NCI-H82 treated with DMSO at 0.1 percent for 48 hours (cell line): ENCODE measurements around the gene GANC.

Source experiments
- DNase-seq: peaks from one replicate; lab custom pipeline; 2025; ENCODE audit not compliant: unreplicated experiment; lab: John Stamatoyannopoulos, UW

GANC gene

DNA sequence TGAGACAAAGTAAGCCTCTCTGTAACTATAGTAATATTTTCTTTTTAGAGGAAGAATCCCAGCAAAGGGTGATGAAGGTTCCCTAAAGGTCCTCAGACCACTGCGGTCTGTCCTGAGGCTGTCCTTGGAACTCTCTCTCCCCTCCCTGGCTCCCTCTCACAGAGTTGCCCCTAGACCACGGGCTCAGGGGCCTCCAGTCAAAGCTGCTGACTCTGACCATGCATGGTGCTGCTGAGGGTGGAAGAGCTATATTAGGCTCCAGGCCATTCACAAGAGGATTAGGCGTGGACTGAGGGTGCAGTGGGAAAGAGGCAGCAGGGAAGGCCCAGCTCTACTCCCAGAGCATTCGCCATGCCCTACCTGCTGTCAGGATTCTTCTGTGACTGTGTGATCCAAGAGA is 100.9 kb downstream of the GANC start:
- no peak for DNase-seq

- no peak for DNase-seq
Measured at GRCh38 chr15:42374810-42375209, 101.8 kb downstream of the GANC start.

DNA sequence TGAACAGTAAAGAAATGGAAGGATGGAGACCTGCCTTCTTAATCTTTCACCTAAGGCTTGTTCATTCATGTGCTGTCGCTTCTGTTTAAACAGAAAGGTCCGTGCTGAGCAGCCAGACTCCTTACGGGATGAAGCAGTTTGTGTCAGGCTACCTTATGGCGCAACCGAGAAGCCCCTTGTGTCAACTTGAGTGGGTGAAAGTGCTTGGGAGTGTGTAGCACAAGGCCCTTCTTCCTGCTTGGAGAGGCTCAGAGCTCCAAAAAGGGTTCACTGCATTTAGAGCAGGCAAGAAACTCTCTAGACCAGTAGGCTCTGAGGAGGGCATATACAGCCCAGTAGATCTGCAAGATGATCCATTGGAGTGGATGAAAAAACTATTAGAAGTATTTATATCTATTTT is 102.3 kb downstream of the GANC start:
- DNase-seq, result no peak

DNA sequence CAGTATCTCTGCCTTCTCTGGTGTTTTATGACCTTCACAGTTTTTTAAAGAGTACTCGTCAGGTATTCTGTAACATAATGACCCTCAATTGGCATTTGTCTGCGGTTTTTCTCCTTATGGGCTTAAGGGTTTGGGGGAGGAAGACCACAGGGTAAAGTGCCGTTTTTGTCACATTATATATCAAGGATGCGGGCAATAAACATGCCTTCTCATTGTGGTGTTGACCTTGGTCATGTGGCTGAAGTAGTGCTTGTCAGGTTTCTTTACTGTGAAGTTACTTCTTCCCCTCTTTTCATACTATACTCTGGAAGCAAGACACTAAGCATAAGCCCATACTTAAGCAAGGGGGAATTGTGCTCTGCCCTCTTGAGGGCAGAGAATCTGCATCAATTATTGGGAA is 102.9 kb downstream of the GANC start:
- DNase-seq, result no peak

DNA sequence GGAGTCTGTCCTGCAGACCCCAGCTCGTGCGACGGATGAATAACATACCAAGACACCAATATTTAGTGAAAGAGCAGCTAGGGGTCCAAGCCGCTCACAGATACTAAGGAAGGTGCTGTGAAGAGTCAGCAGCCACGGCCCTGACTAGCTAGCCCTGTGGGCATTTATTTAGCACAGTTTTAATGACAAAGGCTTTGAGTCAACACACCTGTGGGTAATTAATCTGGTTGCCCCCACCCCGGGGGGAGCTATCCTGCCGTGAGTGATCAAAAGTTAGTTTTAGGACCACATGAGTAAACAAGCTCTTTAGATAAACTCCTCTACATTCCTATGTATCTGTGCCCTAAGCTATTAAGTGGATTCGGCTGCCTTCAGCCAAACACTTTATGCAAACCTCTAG is 105.0 kb downstream of the GANC start:
- no peak for DNase-seq

- DNase-seq, result no peak
Measured at GRCh38 chr15:42384597-42384996, 111.6 kb downstream of the GANC start.

- peak; percentile 42 for DNase-seq
Measured at GRCh38 chr15:42385206-42385979, 112.4 kb downstream of the GANC start.

DNA sequence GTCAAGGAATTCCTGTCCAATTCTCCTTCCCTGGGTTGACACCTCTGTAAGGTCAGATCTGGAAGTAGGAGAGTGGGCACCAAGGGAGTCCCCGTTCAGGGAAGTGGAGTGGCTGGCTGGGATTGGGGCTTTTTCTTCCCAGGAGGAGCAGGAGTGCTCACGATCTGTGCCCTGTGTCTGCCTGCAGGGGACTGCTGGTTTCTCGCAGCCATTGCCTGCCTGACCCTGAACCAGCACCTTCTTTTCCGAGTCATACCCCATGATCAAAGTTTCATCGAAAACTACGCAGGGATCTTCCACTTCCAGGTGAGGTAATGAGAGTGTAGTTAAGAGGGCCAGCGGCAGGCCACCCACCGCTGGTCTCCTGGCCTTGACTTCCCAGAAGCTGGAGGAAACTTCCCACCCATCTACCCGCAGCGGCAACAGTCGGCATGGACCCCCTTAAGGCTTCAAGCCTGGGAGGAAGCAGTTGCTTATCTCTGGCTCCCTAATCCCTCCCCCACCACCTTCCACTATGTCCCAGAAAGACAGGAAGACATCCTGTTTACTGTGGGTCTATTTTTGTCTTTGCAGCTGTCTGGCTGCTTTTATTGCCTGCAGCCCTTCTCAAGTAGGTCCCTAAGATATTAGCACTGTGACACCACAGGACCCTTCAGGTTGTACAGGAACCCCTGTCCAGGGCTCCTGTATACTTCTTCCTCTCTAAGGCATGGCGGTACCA is 113.1 kb downstream of the GANC start:
- no peak for DNase-seq

DNA sequence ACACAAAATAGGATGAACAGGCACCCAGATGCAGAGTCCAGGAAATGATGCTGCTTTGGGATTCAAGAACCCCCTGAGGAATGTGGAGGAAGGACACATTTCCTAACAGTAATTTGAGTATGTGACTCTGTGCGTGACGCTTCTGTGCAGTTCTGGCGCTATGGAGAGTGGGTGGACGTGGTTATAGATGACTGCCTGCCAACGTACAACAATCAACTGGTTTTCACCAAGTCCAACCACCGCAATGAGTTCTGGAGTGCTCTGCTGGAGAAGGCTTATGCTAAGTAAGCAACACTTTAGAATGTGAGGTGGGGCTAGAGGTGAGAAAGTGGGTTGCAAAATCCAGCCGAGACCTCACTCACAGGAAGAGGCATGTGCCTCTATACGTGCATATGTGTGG is 114.6 kb downstream of the GANC start:
- DNase-seq, result no peak

DNA sequence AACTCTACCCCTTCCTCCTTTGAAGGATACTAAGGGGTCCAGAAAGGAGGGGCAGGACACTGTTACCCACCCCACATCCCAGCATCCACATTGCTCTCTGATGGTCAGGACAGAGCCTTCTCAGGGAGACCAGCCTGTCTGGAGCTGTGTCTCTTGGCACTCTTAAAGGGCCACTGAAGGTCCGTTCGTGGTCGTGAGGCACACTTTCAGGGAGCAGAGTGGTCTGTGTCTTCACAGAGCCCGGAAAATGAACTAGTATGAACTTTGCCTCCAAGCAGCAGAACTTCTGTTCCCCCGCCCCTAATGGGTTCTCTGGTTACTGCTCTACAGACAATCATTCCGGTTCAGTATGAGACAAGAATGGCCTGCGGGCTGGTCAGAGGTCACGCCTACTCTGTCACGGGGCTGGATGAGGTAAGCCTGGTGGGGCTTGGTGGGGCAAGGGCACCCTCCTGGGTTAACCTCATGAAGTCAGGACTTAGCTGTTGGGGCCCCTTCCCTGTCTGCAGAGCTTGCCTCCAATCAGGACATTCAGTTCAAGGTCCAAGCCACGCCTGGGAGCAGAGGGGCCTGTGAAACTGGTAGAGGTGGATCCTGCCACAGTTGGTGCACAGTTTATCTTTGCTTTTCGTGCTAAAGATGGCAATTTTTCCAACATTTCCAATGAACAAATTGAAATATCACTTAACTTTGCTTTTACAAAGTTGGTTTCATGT is 119.5 kb downstream of the GANC start:
- no peak for DNase-seq

- no peak for DNase-seq
Measured at GRCh38 chr15:42394106-42394505, 121.1 kb downstream of the GANC start.

GRCh38 chr15:42395838-42396237 is 122.8 kb downstream of the GANC start:
- no peak for DNase-seq

- DNase-seq, result no peak
Measured at GRCh38 chr15:42401544-42402454, 128.8 kb downstream of the GANC start.

- no peak for DNase-seq
Measured at GRCh38 chr15:42402455-42403205, 129.6 kb downstream of the GANC start.

GRCh38 chr15:42403389-42403788 is 130.4 kb downstream of the GANC start:
- DNase-seq, result no peak

DNA sequence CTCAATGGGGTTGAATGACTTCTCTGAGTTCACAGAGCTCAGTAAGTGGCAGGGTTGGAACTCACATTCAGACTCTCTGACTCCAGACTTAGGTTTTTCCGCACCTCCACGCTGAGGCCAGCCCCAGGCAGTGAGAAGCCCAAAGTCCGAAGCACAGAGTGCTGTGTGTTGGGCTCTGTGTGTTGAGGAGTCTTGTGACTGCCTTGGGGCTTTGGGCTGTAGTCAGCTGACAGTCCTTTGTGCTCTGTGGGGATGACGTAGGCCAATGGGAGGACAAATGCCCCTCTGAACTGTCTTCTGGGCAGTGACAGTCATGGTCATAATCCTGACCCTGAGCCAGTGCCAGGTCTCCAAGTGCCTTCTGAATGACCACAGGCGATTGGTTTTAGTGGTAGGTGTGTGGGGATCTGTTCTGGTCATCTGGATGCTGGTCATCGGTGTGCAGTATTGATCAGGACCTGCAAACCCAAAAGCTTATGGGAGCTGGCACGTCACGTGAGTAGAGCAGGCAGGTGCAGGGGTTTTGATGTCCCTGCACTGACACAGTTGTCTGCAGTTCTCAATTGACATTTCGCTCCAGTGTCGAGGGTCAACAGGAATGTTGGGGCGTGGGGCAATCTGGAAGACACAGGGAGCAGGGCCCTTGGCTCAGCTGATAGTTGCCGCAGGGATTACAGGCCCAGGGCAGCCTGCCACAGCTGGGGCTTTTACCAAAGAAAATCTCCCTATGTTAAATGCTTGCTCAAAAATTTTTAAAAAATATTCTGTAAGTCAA is 131.6 kb downstream of the GANC start:
- DNase-seq, result no peak

GRCh38 chr15:42405863-42406482 is 133.0 kb downstream of the GANC start:
- no peak for DNase-seq
